HPDE6-E6E7 (cell line): ENCODE results near the gene EDRF1.
"Not testable (repeated sequence)": the region's sequence is repeated elsewhere in the genome, so short reads cannot be mapped to it uniquely, and the experiment has no call there.

ENCODE experiments used
- DNase-seq: peaks from one replicate; pipeline ENCODE4 v3.0.0; 2011; ENCODE audit warnings: missing footprints; ENCODE audit errors: extremely low spot score

EDRF1 gene, protein sequence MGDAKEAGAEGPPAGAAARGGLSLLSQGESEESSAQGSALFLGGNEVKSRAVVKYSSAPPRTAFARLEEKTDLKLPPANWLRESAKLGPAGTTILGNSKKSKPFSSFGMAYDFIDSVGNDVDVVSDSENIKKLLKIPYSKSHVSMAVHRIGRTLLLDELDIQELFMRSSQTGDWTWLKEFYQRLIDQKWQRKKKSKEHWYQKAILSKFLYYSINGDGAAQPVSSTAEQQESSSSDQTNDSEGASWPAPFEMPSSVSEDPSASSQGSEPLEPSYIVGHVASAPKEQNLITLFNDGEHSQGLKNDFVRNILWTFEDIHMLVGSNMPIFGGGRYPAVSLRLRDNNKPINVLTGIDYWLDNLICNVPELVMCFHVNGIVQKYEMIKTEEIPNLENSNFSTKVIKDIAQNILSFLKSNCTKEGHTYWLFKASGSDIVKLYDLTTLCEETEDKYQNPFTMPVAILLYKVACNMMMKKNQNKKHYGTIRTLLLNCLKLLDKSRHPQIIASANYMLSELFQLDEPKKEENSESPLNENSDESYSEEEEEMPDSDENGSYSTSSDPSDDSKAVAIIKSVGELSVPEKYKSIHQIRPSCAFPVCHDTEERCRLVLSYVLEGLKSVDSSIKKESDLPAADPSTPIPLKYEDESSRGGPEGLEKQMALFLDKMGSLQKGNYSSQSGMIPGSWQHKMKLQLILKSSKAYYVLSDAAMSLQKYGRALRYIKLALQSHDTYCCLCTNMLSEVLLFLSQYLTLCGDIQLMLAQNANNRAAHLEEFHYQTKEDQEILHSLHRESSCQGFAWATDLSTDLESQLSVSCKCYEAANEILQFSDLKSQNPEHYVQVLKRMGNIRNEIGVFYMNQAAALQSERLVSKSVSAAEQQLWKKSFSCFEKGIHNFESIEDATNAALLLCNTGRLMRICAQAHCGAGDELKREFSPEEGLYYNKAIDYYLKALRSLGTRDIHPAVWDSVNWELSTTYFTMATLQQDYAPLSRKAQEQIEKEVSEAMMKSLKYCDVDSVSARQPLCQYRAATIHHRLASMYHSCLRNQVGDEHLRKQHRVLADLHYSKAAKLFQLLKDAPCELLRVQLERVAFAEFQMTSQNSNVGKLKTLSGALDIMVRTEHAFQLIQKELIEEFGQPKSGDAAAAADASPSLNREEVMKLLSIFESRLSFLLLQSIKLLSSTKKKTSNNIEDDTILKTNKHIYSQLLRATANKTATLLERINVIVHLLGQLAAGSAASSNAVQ

DNA sequence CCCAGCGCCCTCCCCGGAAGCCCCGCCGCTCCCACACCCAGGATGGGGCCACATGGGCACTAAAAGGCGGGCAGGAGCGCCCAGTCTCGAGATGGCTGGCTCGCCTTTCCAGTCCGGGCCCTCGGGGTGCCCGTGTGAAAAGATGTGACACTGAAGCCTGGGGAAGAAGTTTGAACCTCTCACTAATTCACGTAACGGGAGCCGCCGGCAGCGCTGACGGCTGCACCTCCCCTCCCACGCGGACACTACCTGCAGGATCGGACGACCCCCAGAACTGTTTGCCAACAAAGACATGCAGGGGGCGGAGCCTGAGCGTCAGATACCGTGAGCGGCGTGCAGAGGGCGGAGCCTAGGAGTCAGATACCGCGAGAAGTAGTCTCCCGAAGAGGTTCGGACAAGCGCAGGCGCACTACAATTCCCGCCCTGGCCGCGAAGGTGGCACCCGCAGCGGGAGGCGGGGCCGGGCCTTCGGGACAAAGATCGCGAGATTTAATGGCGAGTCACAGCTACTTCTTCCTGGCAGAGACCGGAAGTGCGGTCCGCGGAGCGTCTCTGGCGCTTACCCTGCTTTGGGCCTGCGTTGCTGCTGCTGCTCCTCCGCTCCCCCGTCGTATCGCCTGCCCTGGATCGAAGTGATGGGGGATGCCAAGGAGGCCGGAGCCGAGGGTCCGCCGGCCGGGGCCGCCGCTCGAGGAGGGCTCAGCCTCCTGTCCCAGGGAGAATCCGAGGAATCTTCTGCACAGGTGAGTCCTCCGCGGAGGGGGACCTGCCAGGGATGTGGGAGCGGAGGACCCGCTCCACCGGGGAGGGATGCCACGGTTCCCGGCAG is at the start of gene EDRF1:
Gene EDRF1 (plus strand): TSS at position 537 of the 829 bp plus-strand sequence. CDS start 99 bp downstream, at position 636.
- peak; percentile 94 for DNase-seq

DNA sequence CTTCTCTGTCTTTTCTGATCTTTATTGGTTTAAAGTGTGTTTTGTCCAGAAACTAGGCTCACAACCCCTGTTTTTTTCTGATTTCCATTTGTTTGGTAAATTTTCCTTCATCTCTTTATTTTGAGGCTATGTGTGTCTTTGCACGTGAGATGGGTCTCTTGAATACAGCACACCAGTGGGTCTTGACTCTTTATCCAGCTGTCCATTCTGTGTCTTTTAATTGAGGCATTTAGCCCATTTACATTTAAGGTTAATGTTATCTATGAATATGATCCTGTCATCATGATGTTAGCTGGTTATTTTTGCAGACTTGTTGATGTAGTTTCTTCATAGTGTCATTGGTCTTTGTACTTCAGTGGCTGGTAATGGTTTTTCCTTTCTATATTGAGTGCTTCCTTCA is 46.6 kb upstream of the EDRF1 start:
- DNase-seq, result no peak

DNA sequence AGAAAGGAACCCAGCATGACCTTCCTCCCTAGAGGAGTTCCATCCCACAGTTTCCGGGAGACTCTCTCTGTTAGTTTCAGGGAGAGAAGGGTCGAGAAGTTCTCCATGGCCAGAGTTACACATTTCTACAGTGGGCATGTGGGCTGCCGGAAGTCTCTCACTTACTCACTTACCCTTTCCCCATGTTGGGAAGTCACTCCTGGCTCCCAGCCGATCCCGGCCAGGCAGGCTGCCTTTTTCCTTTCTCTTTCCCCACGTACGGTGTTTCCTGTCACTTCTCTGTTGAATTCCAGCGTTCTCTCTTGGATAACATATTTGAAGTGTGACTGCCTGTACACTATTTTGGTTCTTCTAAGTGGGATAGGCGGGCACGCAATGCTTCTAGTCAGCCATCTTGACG is 40.1 kb upstream of the EDRF1 start:
- no peak for DNase-seq

DNA sequence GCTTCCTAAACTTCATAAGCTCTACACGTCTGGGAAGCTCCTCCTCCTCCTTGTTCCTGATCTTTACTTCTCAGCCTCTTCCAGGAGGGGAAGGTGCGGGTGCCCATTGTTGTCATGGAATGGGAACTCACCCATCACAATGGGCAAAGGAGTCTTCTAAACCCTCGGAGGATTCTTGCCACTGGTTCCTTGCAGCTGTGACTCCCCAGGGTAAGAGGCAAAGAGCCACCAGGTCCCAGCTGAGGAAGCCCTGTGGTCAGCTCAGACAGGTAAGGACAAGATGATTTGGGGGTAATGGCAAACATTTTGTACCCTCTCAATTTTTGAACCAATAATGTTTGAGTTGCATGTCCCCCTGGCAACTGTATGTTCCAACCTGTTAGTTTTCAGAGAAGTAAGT is 36.4 kb upstream of the EDRF1 start, which contains the start of gene TEX36:
Gene TEX36 (minus strand): TSS at position 101 of the 400 bp plus-strand sequence. CDS start 174 bp downstream, outside the sequence.
- DNase-seq, result no peak

DNA sequence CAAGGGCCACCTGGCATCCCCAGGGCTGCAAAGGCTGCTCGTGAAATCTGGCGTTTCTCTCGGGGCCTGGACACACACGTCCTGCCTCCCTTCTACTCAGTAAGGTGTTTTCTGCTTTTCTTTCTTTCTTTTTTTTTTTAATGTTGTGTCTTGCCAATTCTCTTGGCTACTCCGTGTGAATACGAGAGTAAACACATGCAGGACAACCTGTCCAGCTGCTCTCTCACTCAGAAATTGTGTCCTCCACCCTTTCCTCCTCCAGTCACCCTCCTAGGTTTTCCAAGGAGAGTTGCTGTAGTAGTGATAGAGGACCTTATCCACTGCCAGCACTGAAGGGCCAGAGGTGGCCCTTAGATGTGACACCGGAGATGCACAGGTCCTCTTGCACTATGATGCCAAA is 35.7 kb upstream of the EDRF1 start:
- no peak for DNase-seq

DNA sequence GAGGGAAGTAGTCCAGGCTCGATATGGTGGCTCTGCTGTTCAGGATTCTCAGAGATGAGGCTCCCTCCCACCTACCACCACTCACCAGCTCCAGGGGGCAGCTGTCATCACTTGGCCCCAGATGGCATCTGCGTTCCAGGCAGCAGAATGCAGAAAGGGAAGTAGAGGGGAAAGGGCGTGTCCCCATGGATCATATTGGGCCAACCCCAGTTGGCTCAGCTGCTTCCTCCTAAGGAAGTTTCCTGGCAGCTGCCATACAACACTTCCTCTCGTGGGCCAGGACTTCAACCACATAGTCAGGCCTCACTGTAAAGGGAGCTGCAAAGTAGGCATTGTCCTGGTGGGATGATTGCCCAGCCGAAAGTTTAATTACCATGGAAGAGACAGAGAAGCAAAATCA is 34.9 kb upstream of the EDRF1 start:
- no peak for DNase-seq

DNA sequence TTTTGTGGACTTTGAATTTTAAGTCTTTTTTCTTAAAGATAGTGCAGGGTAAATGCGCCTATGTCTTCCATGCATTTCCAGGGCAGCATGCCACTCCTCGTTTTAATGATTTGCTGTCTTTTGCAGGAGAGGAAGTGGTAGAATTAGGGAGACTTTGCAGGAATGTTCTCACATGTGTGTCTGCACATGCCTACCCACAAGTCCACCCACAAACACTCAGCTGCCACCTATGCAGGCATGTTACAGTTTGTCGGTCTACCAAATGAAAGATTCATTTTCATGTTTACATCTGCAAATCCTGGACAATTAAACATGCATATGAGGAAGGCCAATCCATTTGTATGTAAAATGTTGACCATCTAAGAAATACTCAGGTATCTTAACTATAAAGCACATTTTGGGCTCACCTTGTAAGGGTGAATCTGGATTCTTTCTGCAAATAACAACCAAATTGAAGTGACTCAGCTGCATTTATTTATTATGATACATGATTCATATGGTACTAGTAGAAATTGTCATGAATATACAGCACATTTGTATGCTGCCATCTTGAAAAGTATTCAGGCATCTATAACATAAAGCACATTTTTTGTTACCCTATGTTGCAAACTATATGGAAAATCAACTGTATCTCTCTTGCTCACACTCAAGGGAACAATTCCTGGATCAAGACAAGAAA is 31.9 kb upstream of the EDRF1 start:
- no peak for DNase-seq

DNA sequence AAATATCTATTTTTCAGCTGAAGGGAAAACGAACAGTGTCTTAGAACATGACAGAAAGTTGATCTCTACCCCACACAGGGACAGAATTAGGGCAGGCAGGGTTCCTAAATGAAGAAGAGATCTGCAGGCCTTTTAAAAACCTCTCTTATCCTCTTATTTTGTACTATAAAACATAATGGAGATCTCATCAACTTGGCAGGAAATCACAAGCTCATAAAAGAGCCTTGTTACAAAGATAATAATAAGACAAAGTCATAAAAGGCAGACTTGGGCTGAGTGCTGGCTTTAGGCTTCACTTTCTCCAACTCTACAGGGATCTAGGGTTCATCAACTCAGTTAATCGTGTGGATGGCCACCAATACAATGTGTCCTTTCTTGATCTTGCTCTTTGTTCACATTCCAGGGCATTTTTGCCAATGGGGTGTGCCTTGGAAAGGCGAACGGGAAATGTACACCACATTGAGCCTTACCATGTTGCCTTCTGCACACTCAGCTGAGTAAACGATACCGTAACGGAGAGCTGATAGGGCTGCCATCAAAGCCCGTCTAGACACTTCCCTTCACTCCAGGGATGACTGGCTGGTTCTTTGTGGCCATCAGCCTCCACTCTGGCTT is 29.4 kb upstream of the EDRF1 start:
- DNase-seq, result no peak

DNA sequence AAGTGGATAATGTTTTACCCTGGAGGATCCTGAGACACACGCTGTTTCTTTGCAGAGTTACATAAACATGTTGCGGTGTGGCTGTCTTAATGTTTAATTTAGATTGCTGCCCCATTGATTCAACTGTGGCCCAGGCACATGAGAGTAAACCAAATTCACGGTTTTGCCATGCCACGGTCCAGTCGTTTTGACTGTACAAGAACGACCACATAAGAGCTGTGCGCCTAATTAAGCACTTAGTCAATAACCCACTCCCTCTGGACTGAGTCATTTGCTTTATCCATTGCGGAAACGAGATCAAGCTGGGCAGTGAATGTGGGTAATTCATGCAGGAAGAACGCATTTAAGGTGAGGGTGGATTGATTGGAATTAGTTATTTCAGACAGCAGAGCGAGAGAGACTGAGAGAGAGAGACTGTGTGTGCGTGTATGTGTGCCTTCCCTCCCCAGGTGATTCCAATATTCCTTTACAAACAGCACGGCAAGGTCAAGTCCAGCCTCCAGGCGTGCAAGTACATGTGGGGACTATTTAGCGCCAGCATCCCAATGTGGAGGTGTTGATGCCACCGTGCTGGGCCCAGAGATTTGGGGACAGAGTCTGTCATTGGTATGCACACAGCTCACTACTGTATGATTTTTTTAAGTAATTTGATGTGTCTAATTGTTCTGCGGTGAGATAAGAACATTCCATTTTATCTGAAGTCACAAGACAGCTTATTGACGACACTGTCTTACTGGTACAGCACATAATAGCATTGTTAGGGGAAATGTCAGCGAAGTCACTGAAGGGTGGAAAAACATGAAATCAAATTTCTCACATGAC is 28.1 kb upstream of the EDRF1 start:
- no peak for DNase-seq

DNA sequence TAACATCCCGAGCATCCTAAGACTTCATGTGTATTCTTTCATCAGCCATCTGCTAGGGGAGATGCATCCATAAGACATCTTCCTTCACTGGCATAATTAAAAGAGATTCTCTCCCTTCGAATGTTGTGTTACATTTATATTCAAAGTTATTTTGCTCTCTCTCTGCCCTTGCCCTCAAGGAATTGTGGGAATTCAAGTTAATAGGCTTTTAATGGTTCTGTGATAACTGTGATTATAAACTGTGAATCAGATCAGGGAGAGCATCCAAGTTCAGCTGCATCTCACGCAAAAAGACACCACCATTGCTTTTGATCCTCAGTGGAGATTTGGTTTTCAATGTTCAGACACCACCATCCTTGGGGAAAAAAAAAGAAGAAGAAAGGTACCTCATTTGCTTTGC is 27.3 kb upstream of the EDRF1 start:
- DNase-seq, result no peak

DNA sequence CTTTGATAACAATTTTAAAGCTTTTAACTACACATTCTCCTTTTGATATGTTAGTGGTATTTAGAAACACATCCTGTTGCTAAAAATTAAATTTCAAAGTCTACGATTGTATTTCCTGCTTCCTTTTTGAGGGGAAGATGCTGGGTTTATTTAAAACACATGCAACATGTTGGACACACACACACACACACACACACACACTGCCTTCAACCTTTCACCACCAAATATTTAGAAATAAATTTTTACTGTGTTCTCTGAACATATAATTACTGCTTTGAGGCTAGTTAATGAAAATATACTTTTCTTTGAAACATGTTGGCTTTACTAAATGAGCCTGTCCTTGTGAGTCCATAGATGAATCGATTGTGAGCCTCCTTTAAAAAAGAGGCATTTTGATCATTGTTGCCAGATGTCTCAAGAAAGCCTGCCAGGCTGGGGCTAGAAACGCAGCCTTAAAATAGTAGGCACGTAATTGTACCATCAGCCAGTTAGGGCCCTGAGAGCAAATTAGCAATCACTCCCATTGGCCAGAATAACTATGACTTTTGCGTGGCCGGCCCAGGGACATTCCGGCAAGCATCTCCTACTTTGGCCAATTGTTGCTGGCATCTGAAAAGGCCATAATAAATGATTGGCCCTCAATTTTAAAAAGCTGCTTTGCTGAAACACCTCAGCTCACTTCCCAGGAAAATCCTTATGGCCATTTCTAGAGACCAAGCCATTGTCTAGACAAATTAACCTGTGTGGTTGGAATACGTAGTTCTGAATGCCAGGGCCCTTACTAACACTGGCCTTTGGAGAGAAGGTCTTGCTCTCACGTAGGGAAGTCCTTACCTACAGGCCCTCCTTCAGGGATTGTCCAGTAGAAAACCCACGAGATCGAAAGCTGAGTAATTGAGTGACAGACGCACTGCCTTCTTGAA is 26.6 kb upstream of the EDRF1 start:
- no peak for DNase-seq

DNA sequence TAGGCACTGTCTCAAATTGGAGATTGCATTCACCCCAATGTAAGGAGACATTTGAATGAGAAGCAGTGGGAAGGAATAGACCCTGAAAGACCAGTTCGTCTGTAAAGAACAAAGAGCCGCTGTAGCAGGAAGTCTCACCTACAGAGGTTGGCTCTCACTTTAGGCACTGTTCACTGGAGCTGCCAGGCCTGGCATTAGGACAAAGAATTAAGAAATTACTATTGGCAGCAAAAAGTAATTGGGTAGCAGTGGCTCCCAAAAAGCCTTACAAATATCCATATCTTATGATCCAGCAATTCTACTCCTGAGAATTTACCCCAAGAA is 26.0 kb upstream of the EDRF1 start:
- no peak for DNase-seq

DNA sequence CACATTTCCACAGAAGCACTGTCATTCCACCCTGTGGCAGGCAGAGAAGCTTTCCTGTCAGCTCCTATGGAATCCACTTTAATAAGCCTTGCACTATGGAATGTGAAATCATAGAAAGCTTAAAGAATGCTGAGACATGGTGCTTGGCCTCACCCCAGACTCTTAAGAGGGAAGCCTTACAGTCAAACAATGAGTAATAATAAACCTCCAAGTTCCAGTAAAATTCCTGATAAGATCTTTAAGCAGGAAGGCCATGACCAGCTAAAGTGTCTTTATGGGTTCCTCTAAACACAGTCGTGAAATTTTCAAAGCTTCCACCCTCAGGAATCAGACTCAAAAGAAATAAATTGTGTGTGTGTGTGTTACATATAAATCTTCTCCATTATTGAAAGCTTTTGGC is 24.6 kb upstream of the EDRF1 start:
- no peak for DNase-seq

DNA sequence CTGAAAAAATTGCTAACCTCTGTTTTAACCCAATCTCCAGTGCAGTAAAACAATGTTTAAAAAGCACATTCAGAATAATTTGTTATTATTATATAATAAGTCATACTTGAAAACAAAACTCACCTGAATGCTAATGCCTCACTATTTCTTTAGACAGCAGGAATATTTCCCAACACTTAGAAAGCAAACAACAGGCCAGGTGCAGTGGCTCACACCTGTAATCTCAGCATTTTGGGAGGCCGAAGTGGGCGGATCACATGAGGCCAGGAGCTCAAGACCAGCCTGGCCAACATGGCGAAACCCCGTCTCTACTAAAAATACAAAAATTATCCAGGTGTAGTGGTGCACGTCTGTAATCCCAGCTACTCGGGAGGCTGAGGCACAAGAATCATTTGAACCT is 22.6 kb upstream of the EDRF1 start:
- DNase-seq, result not testable (repeated sequence)

DNA sequence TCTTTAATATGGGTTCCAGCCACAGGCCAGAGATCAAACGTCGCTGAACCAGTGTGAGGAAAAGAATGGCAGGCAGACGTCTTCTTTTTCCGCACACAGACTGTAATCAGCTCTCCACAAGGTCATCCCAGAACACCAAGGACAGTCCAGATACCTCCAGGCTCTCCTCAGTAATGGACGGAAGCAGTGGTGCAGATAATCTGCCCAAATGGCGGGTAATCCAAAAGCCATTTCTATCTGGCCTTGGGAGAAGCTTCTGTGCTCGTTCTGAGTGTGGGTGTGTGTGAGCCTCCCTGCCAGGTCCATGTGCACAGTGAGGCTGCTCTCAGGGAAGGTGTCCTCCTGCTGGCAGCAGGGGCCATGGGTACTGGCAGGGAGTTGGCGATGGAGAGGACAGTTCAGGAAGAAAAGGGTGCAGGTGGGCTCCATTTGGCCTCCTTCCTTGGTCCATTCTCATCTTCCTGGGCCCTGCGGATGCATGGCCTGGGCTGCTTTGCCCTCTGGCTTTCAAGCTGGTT is 21.0 kb upstream of the EDRF1 start:
- no peak for DNase-seq

DNA sequence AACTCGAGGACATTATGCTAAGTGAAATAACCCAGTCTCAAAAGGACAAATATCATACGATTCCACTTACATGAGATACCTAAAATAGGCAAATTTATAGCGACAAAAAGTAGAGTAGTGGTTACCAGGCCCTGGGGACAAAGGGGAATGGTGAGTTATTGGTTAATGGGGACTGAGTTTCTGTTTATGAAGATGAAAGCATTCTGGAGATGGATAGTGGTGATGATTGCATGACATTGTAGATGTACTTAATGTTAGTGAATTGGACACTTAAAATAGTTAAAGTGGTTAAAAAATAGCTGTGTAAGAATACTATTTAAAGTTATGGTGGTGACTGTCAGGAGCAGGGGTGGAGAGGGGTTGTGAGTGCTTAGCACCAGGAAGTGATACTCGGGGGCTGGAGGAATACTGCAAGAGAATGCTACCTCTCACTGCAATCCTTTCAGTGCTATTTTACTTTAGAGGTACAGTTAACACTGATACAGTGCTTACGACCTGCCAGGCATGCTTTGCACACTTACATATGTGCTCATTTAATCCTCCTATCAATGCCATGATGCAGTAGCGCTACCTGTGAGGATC is 19.9 kb upstream of the EDRF1 start:
- DNase-seq, result no peak

DNA sequence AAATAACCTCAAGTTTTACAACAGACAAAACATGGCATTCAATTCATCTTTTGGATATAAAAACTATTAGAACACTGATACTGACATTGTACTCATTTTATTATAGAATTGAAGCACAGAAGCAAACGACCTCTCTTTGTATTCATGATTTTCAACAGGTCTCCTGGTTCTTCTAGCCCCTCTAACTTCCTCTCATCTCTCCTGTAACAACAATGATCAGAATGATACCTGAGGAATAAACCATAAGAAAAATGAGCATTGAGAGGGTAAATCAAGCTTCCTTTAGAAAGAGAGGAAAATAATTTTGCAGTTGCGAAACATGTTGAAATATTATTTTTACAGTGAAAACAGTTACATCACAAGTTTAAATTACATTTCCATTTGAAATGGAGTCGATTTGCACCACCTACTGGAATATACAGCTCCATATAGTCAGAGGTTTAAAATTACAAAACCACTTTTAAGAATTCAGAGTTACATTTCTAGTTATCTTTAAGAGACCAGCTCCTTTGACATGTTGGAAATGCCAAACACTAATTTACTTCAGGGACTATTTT is 19.1 kb upstream of the EDRF1 start:
- no peak for DNase-seq
